ENCODE measurements around the gene PLRG1.
A peak's percentile ranks its signal among the peaks of the same experiment; 100 is the strongest.

PLRG1 gene

GRCh38 chr4:154573190-154573870 lies 23.1 kb upstream of the PLRG1 start:
- no peak for DNase-seq (ENCODE audit: low read depth)

- DNase-seq (ENCODE audit: low read depth), result no peak
Measured at GRCh38 chr4:154569584-154569983, 19.4 kb upstream of the PLRG1 start.

- DNase-seq (ENCODE audit: low read depth), result no peak
Measured at GRCh38 chr4:154569028-154569427, 18.8 kb upstream of the PLRG1 start.

GRCh38 chr4:154566639-154567204 lies 16.5 kb upstream of the PLRG1 start:
- DNase-seq (ENCODE audit: low read depth), result no peak

GRCh38 chr4:154565704-154566103 lies 15.5 kb upstream of the PLRG1 start:
- DNase-seq (ENCODE audit: low read depth), result no peak

GRCh38 chr4:154564311-154564710 lies 14.1 kb upstream of the PLRG1 start:
- no peak for DNase-seq (ENCODE audit: low read depth)

GRCh38 chr4:154562697-154563254 lies 12.6 kb upstream of the PLRG1 start, which contains the start of gene FGB:
Gene FGB, plus strand, starts transcription at chr4:154563011. Its CDS starts 8 bp downstream, at chr4:154563019.
- DNase-seq (ENCODE audit: low read depth), result no peak

- DNase-seq (ENCODE audit: low read depth), result no peak
Measured at GRCh38 chr4:154560824-154561231, 10.6 kb upstream of the PLRG1 start.

- no peak for DNase-seq (ENCODE audit: low read depth)
Measured at GRCh38 chr4:154560419-154560801, 10.2 kb upstream of the PLRG1 start.

- DNase-seq (ENCODE audit: low read depth), result no peak
Measured at GRCh38 chr4:154559494-154560418, 9.6 kb upstream of the PLRG1 start.

- DNase-seq (ENCODE audit: low read depth), result no peak
Measured at GRCh38 chr4:154559141-154559493, 8.9 kb upstream of the PLRG1 start.

GRCh38 chr4:154551872-154552686 lies 1.9 kb upstream of the PLRG1 start:
- DNase-seq (ENCODE audit: low read depth), result peak; percentile 33

GRCh38 chr4:154545689-154546088 lies 4.5 kb downstream of the PLRG1 start:
- no peak for DNase-seq (ENCODE audit: low read depth)

- no peak for DNase-seq (ENCODE audit: low read depth)
Measured at GRCh38 chr4:154542271-154542879, 7.8 kb downstream of the PLRG1 start.

- DNase-seq (ENCODE audit: low read depth), result no peak
Measured at GRCh38 chr4:154534296-154534695, 15.9 kb downstream of the PLRG1 start.

- no peak for DNase-seq (ENCODE audit: low read depth)
Measured at GRCh38 chr4:154529728-154530519, 20.3 kb downstream of the PLRG1 start.

GRCh38 chr4:154528869-154529268 lies 21.3 kb downstream of the PLRG1 start:
- no peak for DNase-seq (ENCODE audit: low read depth)

GRCh38 chr4:154527308-154527707 lies 22.9 kb downstream of the PLRG1 start:
- DNase-seq (ENCODE audit: low read depth), result no peak

GRCh38 chr4:154526151-154526550 lies 24.0 kb downstream of the PLRG1 start:
- no peak for DNase-seq (ENCODE audit: low read depth)

- no peak for DNase-seq (ENCODE audit: low read depth)
Measured at GRCh38 chr4:154521607-154522006, 28.6 kb downstream of the PLRG1 start.

GRCh38 chr4:154519214-154519613 lies 31.0 kb downstream of the PLRG1 start:
- no peak for DNase-seq (ENCODE audit: low read depth)
